GM12875 (cell line): Measurements from ENCODE around the gene RRAD.

Experiments
- H3K4me3 ChIP-seq: one replicate; pipeline ENCODE4 v1.5.1; 2011; ENCODE audit warnings: low read depth, low read length, control low read depth
- TF ChIP-seq, protein P1 (sequence below): IDR thresholded peaks from 2 replicates; pipeline ENCODE4 v1.5.1; 2011; ENCODE audit warnings: low read depth, mild to moderate bottlenecking, control low read depth, inconsistent platforms, low read length, moderate library complexity, borderline replicate concordance; ENCODE audit not compliant: insufficient read depth

The RRAD gene

DNA sequence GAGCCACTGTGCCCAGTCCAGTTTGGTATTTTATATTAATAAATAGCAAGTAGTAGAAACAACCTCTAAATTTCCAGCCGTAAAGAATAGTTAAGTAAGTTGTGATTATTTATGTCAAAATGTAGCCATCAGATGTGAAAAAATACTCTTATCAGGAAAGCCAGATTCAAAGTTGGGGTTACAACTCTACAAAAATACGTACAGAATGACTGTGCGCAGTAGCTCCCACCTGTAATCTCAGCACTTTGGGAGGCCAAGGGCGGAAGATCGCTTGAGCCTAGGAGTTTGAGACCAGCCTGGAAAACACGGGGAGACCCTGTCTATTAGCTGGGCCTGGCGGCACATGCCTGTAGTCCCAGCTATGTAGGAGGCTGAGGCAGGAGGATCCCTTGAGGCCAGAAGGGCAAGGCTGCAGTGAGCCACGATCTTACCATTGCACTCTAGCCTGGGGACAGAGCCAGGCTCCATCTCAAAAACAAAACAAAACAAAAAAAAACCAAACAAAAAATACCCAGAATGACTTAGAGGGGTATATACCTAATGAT, 43.3 kb downstream of the RRAD start:
- TF ChIP-seq, protein P1, sequence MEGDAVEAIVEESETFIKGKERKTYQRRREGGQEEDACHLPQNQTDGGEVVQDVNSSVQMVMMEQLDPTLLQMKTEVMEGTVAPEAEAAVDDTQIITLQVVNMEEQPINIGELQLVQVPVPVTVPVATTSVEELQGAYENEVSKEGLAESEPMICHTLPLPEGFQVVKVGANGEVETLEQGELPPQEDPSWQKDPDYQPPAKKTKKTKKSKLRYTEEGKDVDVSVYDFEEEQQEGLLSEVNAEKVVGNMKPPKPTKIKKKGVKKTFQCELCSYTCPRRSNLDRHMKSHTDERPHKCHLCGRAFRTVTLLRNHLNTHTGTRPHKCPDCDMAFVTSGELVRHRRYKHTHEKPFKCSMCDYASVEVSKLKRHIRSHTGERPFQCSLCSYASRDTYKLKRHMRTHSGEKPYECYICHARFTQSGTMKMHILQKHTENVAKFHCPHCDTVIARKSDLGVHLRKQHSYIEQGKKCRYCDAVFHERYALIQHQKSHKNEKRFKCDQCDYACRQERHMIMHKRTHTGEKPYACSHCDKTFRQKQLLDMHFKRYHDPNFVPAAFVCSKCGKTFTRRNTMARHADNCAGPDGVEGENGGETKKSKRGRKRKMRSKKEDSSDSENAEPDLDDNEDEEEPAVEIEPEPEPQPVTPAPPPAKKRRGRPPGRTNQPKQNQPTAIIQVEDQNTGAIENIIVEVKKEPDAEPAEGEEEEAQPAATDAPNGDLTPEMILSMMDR: no peak
- H3K4me3 ChIP-seq: no peak overlapping the region

DNA sequence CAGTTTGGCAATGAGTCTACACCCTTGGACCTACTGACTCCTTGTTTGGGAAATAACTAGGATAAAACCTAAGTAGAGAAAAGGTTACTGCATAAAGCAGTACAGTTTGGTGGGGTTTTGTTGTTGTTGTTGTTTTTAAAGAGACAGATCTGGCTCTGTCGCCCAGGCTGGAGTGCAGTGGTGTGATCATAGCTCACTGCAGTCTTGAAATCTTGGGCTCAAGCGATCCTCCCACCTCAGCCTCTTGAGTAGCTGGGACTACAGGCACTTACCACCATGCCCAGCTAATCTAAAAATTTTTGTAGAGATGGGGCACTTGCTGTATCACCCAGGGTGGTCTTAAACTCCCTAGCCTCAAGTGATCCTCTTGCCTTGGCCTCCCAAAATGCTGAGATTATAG, 43.8 kb downstream of the RRAD start:
- TF ChIP-seq, protein P1: no peak
- H3K4me3 ChIP-seq: no peak overlapping the region

DNA sequence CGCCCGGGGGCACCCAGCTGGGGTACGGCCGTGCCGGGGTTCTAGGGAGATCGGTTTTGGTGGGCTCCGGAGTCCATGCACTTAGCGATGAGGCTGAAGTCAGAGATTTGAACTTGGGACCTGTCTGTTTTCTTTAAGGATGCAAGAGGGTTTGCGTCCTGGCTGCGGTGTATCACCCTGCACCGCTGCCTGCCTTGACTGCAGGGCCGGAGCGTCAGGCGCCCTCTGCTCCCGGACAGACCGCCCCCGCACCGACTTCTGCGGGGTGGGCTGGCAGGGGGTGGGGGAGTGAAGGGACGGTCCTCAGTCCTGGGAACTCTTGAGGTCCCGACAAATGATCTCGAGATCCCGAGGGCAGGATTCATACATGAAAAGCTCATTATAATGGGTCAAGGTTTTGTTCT, 44.3 kb downstream of the RRAD start:
- H3K4me3 ChIP-seq: peak overlapping the region; percentile 79
- TF ChIP-seq, protein P1: no peak

DNA sequence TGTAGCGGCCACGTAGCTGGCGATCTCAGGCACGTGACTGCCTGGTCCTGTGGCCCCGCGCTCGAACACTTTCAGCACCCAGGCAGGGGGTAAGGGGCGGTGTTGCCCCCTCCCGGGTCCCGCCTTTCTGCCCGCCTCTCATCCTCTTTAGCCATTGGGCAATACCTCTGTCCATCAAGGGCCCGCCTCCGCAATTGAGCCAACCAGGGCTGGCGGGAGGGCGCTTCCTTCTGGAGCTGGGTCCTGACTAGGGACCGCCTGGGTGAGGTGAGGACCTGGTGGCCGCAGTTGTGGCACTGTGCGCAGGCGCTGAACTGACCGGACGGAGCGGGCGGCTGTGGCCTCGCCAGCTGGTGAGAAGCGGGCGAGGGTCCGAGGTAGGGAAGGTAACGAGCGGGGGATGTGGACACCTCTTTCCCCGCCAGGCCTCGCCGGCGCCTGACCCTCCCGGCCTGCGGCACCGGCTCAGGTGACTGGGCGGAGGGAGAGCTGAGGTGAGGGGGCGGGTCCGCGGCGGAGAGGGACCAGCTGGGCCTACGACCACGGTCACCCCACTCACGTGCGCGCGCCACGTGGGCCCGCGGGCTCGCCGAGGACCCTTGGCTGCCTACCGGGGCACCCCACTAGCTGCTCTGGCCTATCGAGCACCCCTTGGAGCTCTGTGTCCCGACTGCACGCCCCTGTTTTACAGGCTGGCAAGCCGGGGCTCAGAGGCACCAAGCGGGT, 44.9 kb downstream of the RRAD start, which contains the start of gene PDP2:
PDP2 (plus strand) TSS at position 228 of the 726 bp plus-strand sequence. CDS start 3,770 bp downstream, outside the sequence.
- TF ChIP-seq, protein P1: no peak
- peak within 1 kb of the TSS; percentile 79 for H3K4me3 ChIP-seq

DNA sequence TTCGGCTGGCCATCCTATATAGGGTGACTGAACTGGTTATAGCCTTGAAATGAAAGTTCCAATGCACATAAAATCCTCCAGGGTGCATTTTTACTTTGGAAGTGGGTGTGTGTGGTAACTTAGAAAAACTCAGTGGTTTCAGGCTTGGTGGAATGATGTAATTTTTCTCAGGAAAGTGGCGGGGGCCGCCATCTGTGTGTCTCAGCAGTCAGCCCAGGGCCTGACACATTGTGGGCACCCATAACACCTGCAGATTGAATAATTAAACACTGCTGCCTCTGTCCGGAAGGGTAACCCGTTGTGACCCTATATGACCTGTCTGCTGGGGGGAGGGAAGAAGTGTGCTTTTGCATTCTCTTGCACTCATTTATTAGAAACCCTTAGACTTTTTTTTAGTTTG, 47.3 kb downstream of the RRAD start:
- H3K4me3 ChIP-seq: no peak overlapping the region
- TF ChIP-seq, protein P1: no peak

DNA sequence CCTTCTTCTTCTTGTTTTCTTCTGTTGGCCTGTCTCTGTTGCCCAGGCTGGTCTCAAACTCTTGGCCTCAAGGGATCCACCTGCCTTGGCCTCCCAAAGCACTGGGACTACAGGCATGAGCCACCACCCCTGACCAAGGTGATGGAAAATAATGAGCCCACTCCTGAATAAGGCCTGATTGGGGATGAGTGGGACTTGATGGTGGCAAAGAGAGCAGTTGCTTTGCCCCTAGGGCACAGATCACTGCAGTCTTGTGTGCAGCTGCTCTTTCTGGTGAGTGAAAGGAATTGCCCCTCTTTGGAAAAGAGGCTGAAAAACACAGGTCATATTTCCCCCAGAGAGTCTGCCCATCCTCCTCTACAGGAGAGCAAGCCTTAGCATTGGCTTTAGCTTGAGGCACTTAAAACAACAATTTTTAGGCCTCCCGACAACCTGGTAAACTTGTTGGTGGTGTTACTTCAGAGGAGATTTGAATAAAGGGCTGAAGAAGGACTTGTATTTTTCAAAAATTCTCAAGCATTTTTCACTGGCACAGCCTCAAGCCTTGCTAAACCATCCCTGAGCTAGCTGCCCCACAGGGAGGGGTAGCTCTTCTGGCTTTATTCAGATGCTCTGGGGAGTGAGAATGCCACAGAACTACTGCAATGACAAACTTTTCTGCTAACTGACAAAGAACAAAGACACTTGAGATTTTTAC, 51.1 kb downstream of the RRAD start:
- TF ChIP-seq, protein P1: no peak
- no peak overlapping the region for H3K4me3 ChIP-seq
